GM18868 (cell line): ENCODE measurements around the gene PSMD9.
"Not testable (repeated sequence)": the region's sequence is repeated elsewhere in the genome, so short reads cannot be mapped to it uniquely, and the experiment has no call there.

Source experiments
- ATAC-seq: cut with Tn5 transposase; IDR thresholded peaks from one replicate; pipeline ENCODE4 v1.9.1; 2021; ENCODE audit warnings: mild to moderate bottlenecking, moderate library complexity; ENCODE audit not compliant: unreplicated experiment

Gene PSMD9, protein sequence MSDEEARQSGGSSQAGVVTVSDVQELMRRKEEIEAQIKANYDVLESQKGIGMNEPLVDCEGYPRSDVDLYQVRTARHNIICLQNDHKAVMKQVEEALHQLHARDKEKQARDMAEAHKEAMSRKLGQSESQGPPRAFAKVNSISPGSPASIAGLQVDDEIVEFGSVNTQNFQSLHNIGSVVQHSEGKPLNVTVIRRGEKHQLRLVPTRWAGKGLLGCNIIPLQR

DNA sequence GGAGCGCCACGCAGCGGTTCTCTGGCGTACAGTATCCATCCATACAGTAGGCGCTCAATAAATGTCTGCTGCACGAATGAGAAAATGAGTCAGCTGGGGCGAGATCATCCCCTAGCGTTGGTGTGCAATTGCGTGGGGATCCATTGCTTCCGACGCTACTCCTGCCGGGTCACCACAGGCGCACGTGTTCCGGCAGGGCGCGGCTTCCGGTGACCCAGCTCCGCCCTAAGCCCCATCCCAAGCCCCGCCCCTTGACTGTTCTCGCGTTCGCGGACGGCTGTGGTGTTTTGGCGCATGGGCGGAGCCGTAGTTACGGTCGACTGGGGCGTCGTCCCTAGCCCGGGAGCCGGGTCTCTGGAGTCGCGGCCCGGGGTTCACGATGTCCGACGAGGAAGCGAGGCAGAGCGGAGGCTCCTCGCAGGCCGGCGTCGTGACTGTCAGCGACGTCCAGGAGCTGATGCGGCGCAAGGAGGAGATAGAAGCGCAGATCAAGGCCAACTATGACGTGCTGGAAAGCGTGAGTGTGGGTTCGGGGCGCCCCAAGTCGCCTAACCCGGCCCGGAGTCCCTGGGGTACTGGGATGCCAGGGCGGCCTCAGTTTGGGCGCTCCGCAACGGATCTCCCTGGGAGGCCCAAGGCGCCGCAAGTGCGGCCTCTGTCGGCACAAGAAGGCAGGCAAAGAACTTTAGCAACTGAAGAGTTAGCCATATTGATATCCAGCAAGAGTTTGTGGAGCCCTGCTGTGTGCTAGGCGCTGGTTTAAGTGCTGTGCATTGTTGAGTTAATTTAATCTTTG lies at the start of gene PSMD9:
Gene PSMD9 (plus strand): TSS at position 313 of the 796 bp plus-strand sequence. CDS start 67 bp downstream, at position 380.
- peak; percentile 89 for ATAC-seq

DNA sequence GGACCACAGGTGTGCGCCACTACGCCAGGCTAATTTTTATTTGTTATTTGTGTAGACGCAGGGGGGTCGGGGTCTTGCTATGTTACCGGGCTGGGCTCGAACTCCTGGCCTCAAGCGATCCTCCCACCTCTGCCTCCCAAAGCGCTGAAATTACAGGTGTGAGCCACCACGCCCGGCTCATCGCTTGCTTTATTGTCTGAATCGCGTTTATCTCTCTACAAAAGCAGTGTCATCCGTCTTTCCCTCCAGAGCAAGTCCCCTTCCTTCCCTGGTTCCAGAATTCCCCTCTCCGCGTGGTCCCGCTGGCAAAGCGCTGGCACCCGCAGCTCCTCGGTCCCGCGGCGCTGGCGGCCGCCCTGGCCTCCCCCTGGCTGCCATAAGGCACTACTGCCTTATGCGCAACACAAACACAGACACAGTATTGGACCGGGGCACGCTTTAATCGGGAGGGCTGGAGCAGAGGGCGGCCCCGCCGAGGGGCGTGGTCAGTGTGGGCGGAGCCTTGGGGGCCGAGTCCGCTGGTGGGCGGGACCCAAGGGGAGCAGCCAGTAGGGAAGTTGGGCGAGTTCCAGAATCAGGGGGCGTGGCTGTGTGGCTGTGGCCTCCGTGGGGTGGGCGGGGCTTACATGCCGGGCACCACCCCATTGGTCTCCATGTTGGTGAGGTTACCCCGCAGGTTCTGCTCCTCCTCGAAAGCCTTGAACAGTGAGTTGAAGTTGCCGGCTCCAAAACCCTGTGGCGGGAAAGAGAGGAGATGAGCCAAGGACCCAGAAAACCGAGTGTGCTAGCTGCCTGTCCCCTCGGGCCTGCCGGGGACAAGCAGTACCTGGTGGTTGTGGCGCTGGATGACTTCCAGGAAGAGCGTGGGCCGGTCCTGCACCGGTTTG lies 49.2 kb upstream of the PSMD9 start:
- ATAC-seq, result peak; percentile 97

GRCh38 chr12:121839993-121840761 lies 48.4 kb upstream of the PSMD9 start:
- no peak for ATAC-seq

DNA sequence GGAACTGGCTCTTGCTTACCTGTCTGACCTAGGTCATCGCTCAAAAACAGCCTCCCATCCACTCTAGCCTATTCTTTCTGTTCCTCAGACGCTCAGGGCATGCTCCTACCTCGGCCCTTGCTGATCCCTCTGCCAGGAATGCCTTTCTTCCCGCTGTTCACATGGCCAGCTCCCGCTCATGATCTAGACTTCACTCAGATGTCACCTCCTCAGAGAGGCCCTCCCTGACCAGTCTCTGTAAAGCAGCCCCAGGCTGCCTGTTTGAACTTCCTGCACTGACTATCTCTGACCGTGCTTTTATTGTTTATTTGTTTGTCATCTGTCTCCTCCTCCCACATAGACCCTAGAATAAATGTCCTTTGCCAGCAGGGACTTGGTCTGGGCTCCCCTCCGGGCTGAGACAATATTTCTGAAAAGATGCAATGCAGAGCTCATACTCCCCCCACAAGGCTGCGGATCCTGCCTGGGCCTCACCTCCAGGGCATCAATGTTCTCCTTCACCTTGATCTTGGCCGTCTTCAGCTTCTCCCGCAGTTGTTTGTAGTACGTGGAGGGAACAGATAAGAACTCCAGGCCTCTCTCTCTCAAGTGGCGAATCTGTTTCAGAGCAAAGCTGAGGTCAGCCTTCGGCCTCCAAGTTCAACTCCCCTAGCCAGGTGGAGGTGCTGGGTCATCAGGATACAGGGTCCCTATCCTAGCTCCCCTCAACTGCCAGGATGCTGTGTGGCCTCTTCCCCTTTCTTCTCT lies 45.2 kb upstream of the PSMD9 start:
- ATAC-seq, result no peak

- ATAC-seq, result no peak
Measured at GRCh38 chr12:121845701-121846100, 42.9 kb upstream of the PSMD9 start.

DNA sequence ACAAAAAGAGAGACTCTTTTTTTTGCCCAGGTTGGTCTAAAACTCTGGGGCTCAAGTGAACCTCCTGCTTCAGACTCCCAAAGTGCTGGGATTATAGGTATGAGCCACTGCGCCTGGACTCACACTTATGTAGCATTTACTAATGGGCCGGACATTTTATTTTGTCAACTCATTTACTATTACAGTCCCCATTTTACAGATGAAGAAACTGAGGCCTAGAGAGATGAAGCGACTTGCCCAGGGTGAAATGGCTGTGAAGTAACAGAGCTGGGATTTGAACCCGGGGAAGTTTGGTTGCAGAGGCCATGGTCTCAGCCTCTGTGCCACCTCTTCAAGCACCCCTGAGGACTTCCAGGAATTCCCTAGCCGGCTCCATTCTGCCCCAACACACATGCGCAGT lies 39.4 kb upstream of the PSMD9 start:
- ATAC-seq, result no peak

- no peak for ATAC-seq
Measured at GRCh38 chr12:121849665-121850064, 38.9 kb upstream of the PSMD9 start.

DNA sequence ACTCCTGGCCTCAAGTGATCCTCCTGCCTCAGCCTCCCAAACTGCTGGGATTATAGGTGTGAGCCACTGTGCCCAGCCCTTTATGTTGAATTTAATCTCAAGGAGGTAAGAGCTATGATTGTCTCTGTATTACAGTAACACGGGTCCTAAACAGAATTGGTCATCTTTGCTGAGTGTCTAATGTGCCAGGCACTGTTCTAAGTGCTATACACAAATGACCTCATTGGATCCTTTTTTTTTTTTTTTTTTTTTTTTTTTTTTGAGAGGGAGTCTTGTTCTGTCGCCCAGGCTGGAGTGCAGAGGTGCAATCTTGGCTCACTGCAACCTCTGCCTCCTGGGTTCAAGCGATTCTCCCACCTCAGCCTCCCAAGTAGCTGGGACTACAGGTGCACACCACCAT lies 36.2 kb upstream of the PSMD9 start:
- not testable (repeated sequence) for ATAC-seq

GRCh38 chr12:121857322-121858246 lies 31.0 kb upstream of the PSMD9 start:
- ATAC-seq, result no peak

GRCh38 chr12:121858318-121858661 lies 30.3 kb upstream of the PSMD9 start:
- no peak for ATAC-seq

DNA sequence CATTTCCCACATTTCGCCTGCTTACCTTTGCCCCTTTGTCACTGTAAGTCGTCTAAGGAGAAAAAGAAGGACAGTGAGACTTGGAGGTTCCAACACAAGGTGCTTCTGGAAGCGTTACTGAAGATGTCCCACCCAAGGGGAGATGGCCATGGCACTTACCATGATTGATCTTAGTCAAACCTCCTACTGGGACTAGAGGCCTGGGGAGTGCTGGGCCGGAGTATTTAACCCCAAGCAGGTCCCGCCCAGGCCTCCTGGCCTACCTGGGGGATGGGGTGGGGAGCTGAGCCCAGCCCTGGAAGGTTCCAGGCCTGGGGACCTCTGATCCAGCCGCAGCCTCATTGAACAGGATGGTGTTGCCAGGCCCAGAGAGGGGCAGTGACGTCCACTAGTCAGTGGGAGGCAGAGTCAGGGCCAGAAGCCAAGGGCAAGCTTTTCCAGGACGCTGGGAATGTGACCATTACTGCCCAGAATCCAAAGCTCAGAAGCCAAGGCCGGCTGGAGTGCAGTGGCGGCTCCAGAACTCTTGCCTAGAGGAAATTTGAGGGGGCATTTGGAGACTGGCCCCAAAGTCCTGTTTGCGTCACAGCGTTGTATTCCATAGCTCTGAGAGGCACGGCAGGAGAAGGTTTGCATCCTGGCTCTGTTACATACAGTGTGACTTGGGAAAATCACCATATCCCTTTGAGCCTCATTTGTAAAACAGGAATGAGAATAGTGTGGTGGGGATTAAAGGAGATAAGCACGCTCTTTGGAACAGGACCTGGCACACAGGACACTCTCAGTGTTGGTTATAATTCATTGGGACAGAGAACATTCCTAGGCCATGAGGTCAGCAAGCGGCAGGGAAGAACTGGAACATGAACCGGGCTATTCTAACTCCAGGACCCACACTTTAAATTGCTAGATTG lies 29.7 kb upstream of the PSMD9 start, which contains the start of gene HPD:
Gene HPD (minus strand): TSS at position 198 of the 911 bp plus-strand sequence. CDS start 36 bp downstream, at position 162.
- ATAC-seq, result no peak

DNA sequence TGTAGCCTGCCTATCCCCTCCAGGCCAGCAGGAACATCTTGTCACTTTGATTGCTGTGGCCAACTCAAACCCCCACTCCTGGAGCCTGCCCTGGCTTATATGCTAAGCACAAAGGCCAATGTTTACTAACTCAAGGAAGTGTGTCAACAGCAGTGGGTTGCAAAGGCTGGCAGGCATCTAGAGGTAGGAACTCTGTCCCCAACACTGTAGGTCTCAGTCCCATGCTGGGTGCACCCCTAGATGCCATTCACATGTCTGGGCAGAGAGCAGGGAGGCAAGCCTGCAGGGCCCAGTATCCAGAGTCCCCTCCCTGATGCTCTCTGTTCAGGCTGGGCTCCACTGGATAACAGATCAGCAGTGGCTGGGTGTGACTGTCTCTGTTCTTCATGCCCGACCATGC lies 28.3 kb upstream of the PSMD9 start:
- no peak for ATAC-seq

DNA sequence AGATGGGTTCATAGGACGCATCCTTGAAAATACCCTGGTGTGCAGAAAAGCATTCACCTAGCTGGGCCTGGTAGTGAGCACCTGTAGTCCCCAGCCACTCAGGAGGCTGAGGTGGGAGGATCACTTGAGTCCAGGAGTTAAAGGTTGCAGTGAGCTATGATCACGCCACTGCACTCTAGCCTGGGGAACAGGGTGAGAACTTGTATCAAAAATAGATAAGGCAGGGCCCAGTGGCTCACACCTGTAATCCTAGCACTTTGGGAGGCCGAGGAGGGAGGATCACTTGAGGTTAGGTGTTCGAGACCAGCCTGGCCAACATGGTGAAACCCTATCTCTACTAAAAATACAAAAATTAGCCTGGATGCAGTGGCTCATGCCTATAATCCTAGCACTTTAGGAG lies 27.9 kb upstream of the PSMD9 start:
- not testable (repeated sequence) for ATAC-seq

DNA sequence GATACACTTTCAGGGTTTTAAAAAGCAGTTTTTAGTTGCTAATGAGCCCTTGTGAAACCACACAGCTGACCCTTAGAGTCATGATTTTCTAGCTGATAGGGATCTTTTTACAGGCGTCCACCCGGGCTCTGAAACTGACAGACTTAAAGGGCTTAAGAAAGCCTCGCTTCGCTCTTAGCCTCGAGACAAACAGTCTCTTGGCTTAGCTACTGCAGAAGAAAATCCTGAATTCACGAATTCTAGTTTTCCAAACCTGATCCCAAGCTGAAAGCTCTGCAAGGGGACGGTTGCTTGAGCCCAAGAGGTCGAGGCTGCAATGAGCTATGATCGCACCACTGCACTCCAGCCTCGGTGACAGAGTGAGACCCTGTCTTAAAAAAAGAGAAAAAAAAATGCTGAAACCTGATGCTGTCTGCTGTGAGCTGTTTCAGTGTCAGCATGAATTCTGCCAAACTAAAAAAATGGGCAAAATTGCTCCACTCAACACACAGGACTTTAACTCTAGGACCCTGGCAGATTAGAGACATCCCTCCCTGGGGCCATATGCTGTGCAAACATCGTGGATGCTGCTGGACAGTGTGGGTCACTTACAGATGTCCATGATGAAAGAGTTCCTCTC lies 26.8 kb upstream of the PSMD9 start:
- ATAC-seq, result no peak

DNA sequence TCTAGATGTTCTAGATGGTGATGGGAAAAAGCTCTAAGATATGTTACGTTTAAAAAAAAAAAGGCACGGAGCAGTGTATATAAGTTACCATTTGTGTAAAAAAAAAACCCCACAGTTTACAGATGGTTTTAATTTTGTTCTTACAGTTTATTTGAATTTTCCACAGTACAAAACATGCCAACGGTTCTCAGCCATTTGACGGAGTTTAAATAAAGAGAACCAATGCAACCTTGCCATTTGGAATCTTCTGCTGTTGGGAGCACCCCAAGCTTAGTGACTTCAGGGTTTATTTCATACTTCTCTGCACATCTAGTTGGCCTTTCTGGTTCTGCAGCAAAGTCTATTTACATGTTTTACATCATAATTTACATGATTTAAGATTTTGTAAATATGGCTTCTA lies 22.3 kb upstream of the PSMD9 start:
- no peak for ATAC-seq

DNA sequence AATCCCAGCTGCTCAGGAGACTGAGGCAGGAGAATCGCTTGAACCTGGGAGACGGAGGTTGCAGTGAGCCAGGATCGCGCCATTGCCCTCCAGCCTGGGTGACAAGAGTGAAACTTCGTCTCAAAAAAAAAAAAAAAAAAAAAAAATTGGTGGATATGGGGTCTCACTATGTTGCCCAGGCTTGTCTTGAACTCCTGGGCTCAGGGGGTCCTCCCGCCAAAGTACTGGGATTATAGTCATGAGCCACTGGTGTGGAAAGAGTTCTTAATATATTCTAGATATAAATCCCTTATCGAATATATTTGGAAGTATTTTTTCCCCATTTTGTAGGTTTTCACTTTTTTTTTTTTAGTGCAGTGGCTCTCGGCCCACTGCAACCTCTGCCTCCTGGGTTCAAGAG lies 19.4 kb upstream of the PSMD9 start:
- not testable (repeated sequence) for ATAC-seq

- no peak for ATAC-seq
Measured at GRCh38 chr12:121871467-121871866, 17.1 kb upstream of the PSMD9 start.
